Muscle layer of colon (tissue), 2 donors: ENCODE results near the gene RYR3.

Experiments used
- H3K27ac ChIP-seq: one replicate; pipeline ENCODE4 v1.7.0; 2013; ENCODE audit warnings: low read depth, mild to moderate bottlenecking, low read length, moderate library complexity
- H3K27me3 ChIP-seq, 2 donors: one replicate each; pipeline ENCODE4 v1.7.0; 2013; ENCODE audit warnings: low read length in 2 of 2, mild to moderate bottlenecking in 2 of 2; ENCODE audit not compliant: insufficient read depth in 2 of 2, control insufficient read depth in 1 of 2
- H3K36me3 ChIP-seq: one replicate; pipeline ENCODE4 v1.7.0; 2013; ENCODE audit warnings: mild to moderate bottlenecking, low read length; ENCODE audit not compliant: insufficient read depth
- H3K4me1 ChIP-seq: one replicate; pipeline ENCODE4 v1.7.0; 2013; ENCODE audit warnings: mild to moderate bottlenecking, low read length; ENCODE audit not compliant: insufficient read depth
- H3K4me3 ChIP-seq, 2 donors: one replicate each; pipeline ENCODE4 v1.7.0; 2013; ENCODE audit warnings: low read length in 2 of 2, low read depth in 1 of 2, mild to moderate bottlenecking in 1 of 2, moderate library complexity in 1 of 2
- H3K9ac ChIP-seq: one replicate; pipeline ENCODE4 v1.7.0; 2013; ENCODE audit warnings: low read length
- H3K9me3 ChIP-seq: one replicate; pipeline ENCODE4 v1.7.0; 2013; ENCODE audit warnings: mild to moderate bottlenecking, low read length
- donor health status: abdominal sarcoma.
- donor health status: Adenocarcinoma of cecum.

The RYR3 gene

DNA sequence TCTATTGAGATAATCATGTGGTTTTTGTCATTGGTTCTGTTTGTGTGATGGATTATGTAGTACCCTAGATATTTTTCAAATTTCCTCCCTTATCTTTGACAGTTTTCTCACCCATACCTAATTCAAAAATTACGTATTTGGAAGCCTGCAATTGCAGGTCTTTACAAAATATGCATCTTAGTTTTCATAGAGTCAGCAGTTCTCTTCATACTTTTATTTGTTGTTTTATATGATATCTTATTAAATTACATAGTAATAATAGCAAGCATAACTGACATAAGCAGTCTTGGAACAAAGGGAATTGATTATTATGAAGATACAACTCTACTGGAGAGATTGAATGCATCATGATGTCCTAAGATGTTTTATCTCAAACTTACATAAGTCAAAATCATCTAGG, 442.2 kb downstream of the RYR3 start:
- Histone ChIP-seq H3K4me1 (no peaks in the 10 kb centered on the region), H3K36me3 (peaks cover 3% of the 10 kb centered on the region), H3K4me3 (no peak overlapping the region), H3K9ac (no peak overlapping the region), H3K27ac (no peak overlapping the region), H3K9me3 (no peaks in the 10 kb centered on the region), H3K27me3 (no peaks in the 10 kb centered on the region)

DNA sequence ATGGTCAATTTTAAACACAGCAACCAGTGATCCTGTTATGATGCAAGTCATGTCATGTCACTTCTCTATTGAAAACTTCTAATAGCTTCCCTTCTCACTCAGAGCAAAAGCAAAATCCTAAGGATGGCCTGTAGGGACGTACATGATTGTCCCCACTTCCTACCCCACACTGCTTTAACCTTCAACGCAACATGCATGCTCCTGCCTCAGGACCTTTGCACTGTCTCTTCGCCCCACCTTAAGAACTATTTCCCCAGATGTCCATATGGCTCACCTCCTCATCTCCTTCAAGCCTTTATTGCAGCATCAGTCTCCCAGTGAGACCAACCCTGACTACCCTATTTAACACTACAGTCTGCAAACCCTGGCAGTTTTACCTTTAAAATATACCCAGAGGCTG, 443.5 kb downstream of the RYR3 start:
- no peak overlapping the region for H3K4me3 ChIP-seq
- H3K9ac ChIP-seq, result no peak overlapping the region
- no peaks in the 10 kb centered on the region for H3K27me3 ChIP-seq

DNA sequence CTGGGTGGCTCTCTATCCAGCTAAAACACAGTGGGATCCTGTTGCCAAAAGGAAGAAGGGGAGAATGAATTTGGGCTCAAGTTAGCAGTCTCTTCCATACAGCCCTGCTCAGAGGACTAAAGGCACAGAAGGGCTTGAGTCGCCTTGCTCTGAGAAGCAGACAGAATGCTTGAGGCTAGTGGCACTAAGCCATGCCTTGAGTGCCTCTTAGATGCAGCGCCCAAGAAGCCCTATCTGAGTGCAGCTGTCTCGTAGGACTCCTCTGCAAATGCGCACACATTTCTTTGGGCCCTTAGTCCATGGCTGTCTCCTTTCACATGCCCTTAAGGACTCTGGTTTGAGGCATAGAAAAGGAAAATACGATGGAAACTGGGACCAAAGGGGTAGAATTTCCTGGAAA, 446.2 kb downstream of the RYR3 start:
- Histone ChIP-seq H3K27me3 (no peaks in the 10 kb centered on the region), H3K4me1 (no peaks in the 10 kb centered on the region), H3K27ac (no peak overlapping the region), H3K9ac (no peak overlapping the region), H3K36me3 (no peaks in the 10 kb centered on the region), H3K4me3 (no peak overlapping the region), H3K9me3 (no peaks in the 10 kb centered on the region)

More for the DNA sequence above, 443.5 kb downstream of the RYR3 start:
- no peak overlapping the region for H3K27ac ChIP-seq
- no peaks in the 10 kb centered on the region for H3K36me3 ChIP-seq
- H3K9me3 ChIP-seq, result no peaks in the 10 kb centered on the region
- H3K4me1 ChIP-seq, result no peaks in the 10 kb centered on the region

DNA sequence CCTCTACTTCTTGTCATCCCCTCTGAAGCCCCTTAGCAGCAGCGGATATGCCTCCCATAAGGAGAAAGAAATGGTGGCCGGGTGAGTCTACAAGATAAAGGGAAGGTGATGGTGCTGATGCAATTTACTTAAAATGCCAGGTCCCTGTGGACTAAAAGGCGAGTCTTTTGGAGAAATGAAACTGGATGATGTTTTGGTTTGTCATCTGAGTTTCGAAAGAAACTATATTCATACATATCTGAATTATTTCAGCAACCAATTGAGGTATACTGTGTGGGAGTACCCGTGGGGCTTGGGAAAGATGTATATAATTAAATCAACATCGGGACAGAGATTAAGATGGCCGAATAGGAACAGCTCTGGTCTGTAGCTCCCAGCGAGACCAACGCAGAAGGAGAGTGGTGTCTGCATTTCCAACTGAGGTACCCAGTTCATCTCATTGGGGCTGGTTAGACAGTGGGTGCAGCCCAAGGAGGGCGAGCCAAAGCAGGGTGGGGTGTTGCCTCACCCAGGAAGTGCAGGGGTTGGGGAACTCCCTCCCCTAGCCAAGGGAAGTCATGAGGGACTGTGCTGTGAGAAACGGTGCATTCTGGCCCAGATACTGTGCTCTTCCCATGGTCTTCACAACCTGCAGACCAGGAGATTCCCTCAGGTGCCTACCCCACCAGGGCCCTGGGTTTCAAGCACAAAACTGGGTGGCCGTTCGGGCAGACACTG, 446.9 kb downstream of the RYR3 start:
- no peaks in the 10 kb centered on the region for H3K27me3 ChIP-seq

DNA sequence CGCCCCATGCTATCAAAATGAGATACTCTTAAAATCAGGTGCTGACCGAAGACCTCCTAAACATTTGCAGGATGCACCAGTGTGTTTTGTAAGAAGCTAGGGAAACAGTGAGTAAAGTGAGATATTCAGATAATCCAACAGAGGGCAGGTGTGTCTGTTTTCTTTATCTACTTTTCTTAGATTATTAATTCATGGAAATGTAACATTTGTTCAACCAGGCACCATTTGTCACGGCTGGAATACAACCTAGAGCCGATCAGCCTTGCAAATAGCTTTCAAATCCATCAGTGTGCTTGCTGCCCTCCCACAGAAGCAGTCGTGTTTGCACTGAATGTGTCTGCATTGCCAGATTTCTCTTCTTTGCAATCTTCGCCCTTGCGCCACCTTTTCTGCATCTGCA, 455.6 kb downstream of the RYR3 start:
- no peaks in the 10 kb centered on the region for H3K9me3 ChIP-seq
- H3K9ac ChIP-seq, result no peak overlapping the region
- no peak overlapping the region for H3K4me3 ChIP-seq
- H3K27me3 ChIP-seq, result no peaks in the 10 kb centered on the region
- H3K36me3 ChIP-seq, result peaks cover 6% of the 10 kb centered on the region
- H3K27ac ChIP-seq, result no peak overlapping the region
- no peaks in the 10 kb centered on the region for H3K4me1 ChIP-seq

More for the DNA sequence above, 446.9 kb downstream of the RYR3 start:
- Histone ChIP-seq H3K4me3 (no peak overlapping the region), H3K27ac (no peak overlapping the region), H3K4me1 (no peaks in the 10 kb centered on the region), H3K9me3 (no peaks in the 10 kb centered on the region), H3K36me3 (no peaks in the 10 kb centered on the region), H3K9ac (no peak overlapping the region)

DNA sequence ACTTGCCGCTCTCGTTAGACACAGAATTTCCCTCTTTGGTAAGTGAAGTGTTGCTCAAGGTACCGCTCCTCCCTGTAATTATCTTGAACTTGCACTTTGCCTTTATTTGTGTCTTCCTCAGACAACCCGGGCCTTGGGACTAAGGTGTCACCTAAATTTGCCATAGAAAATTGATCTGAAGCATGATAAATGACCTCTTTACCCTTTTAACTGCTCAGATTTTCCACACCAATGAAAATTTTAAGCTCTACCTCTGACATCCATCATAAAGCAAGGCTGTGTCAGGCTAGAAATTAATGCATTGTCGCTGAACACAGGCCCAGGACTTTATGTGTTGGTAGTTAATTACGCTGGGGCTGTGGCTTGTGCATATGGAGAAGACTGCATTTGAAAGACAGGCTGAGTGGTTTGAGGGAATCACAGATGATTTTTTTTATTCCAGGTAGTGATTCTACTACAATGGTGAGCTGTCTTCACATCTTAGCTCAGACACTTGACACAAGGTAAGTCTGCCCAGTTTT, 458.0 kb downstream of the RYR3 start:
- Histone ChIP-seq H3K9ac (no peak overlapping the region), H3K27ac (no peak overlapping the region), H3K9me3 (no peaks in the 10 kb centered on the region), H3K4me3 (no peak overlapping the region), H3K27me3 (no peaks in the 10 kb centered on the region), H3K4me1 (no peaks in the 10 kb centered on the region), H3K36me3 (peaks cover 11% of the 10 kb centered on the region)

DNA sequence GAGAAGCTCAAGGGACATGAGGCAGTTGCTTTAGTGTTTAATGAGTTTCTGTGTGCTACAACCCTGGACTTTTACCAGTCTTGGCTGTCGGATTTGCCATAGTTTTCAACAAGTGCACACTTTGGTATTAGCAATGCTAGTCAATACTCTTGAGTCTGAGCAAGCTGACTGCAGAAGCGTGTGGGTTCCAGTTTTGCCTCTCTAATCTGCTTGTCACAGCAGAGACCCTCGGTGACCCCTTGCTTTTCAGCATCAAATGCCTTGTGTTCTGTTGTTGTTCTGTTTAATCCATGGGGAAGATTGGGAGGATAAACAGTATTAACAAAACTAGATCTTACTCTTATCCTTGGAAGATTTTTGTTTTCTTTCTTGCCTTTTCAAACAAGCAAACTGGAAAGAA, 463.2 kb downstream of the RYR3 start:
- Histone ChIP-seq H3K4me3 (no peak overlapping the region), H3K9ac (no peak overlapping the region), H3K4me1 (no peaks in the 10 kb centered on the region), H3K9me3 (no peaks in the 10 kb centered on the region), H3K27me3 (no peaks in the 10 kb centered on the region), H3K36me3 (peaks cover 16% of the 10 kb centered on the region), H3K27ac (no peak overlapping the region)

DNA sequence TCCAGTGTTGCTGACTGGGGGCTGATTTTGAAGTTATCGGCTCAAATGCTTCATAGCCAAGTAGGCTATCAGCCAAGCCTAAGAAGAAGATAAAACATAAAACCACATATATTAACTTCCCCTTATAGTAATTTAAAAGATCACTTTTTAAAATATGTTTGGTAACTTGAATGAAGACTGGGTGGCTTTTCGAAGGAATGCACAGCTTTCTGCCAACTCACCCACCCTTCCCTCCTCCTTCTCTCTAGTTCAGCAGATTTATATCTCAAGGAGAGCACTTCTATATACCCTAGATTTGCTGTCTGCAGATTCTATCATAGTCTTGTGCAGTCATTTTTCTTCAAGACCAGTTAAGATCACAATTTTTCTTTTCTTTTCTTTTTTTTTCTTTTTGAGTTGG, 468.1 kb downstream of the RYR3 start:
- H3K36me3 ChIP-seq, result peaks cover 6% of the 10 kb centered on the region
- no peak overlapping the region for H3K9ac ChIP-seq
- H3K4me1 ChIP-seq, result no peaks in the 10 kb centered on the region
- H3K27ac ChIP-seq, result no peak overlapping the region
- H3K9me3 ChIP-seq, result no peaks in the 10 kb centered on the region
- no peaks in the 10 kb centered on the region for H3K27me3 ChIP-seq
- no peak overlapping the region for H3K4me3 ChIP-seq

DNA sequence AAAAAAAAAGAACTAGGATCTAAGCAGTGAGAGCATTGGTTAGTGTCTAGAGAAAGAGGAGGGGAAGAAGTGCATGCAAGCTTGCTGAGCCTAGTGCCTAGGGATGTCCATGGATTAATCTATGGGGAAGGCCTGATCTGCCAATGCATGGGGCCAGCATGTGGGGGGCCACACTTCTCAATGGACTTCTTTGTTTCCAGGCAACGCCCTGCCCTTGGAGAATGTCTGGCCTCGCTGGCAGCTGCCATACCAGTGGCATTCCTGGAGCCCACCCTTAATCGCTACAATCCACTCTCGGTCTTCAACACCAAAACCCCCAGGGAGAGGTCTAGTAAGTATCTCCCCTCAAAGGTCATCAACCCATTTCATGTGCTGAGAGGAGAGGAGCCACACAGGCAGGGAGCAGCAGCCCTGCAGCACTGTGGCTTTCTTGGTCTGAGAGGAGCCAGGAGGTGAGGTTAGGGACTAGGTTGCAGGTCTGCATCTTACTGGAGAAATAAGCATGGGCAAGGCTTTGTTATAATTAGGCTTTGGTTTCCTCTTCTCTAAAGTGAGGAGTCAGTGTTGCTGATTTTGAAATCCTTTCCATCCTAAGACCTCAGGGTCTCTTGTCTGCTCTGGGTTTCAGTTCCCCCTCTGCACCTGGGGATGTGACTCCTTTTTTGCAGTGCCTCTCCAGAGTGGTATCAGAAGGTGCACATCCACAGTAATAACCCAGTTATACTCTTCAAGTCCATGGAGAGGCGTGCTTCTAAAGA, 469.4 kb downstream of the RYR3 start:
- Histone ChIP-seq H3K27ac (no peak overlapping the region), H3K9me3 (no peaks in the 10 kb centered on the region), H3K4me1 (no peaks in the 10 kb centered on the region), H3K36me3 (peaks cover 2% of the 10 kb centered on the region), H3K4me3 (no peak overlapping the region), H3K9ac (no peak overlapping the region), H3K27me3 (no peaks in the 10 kb centered on the region)

DNA sequence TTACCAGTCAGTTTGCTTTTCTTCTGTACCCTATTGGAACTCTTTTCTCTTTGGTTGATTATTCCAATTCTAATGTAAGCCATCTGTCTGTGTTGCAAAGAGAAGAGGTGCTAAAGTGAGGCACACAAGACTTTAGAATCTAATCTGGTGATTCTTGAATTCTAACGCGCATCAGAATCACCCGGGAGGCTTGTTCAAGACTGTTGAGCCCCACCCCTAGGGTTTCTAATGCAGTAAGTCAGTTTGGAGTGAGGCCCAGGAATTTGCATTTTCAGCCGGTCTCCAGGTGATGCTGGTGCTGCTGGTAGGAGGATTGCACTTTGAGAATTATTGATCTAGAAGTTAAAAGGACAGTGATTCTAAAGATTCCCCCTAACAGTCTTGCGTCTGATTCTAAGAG, 472.2 kb downstream of the RYR3 start:
- Histone ChIP-seq H3K9ac (no peak overlapping the region), H3K27ac (no peak overlapping the region), H3K27me3 (no peaks in the 10 kb centered on the region), H3K4me3 (no peak overlapping the region), H3K4me1 (no peaks in the 10 kb centered on the region), H3K9me3 (no peaks in the 10 kb centered on the region), H3K36me3 (no peaks in the 10 kb centered on the region)

DNA sequence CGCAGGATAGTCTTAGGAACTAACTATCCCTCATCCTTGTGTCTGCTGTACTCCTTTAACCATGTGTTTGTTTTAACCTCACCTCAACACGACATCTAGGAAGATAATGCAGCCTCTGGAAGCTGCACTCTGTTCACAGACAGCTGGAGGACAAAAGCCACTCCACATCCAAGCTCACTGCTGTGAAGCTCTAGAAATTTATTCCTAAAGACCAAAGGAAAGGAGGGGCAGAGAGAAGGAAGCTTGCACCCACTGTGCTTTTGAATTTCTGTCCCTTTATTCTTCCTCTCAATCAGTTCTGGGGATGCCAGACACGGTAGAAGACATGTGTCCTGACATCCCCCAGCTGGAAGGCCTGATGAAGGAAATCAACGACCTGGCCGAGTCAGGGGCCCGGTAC, 474.6 kb downstream of the RYR3 start:
- H3K9me3 ChIP-seq, result no peaks in the 10 kb centered on the region
- H3K4me3 ChIP-seq, result no peak overlapping the region
- no peaks in the 10 kb centered on the region for H3K4me1 ChIP-seq
- no peak overlapping the region for H3K27ac ChIP-seq
- no peaks in the 10 kb centered on the region for H3K36me3 ChIP-seq
- H3K27me3 ChIP-seq, result no peaks in the 10 kb centered on the region
- no peak overlapping the region for H3K9ac ChIP-seq
